HG03196 (cell line): ENCODE results near the gene SULT1E1.

Source experiments
- ATAC-seq: cut with Tn5 transposase; IDR thresholded peaks from one replicate; pipeline ENCODE4 v1.9.1; 2021; ENCODE audit not compliant: unreplicated experiment

Gene SULT1E1

DNA sequence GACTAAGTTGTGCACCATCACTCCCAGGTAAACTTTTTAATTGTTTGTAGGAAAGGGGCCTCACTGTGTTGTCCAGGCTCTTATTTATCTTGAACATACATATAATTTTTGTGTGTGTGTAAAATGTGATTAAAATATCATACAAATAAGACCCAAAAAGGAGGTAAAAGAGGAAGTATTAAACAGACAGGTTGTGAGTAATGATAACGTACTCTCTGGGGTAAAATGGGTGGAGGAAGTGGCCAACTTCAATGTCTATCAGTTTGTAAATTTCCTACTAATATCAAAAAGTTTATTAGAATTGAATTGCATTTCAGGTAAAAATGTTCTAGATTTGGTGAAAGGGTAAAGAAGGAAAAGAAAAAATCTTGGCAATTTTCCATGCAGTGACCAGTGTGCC, 48.8 kb downstream of the SULT1E1 start:
- ATAC-seq, result no peak

DNA sequence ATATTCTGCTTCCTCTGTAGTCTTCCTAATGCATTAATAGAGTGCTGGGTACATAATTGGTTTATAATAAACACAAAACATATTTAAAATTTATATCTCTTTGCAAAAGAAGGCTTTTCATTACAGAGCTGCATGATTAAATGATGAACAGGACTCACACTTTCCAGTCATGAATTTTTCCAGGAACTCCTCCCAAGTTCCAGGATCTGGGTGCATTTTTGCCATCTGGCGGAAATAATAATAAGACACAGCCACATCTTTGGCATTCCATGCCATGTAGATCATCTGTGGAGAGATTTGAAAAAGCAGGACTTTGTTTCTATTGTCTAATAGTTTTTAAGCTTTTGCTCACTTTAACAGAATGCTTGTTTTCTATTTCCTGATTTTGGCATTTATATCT, 59.3 kb downstream of the SULT1E1 start:
- no peak for ATAC-seq

DNA sequence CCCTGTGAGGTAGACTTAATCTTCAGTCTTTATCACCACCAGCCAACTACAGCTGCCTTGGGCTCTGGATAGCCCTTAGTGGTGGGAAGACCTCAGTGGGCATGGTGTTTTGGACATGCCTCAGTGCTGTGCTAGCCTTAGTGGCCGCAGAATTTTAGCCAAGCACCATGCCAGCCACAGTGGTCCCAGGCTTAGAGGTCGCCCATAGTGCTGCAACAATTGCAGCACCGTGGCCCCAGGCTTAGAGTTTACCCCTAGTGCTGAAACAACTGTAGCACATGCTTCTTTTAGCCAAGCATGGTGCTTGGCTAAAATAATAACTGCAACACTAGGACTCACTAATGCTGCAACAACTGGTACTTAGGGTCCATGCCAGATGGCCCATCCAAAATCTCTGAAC, 60.6 kb downstream of the SULT1E1 start:
- no peak for ATAC-seq

DNA sequence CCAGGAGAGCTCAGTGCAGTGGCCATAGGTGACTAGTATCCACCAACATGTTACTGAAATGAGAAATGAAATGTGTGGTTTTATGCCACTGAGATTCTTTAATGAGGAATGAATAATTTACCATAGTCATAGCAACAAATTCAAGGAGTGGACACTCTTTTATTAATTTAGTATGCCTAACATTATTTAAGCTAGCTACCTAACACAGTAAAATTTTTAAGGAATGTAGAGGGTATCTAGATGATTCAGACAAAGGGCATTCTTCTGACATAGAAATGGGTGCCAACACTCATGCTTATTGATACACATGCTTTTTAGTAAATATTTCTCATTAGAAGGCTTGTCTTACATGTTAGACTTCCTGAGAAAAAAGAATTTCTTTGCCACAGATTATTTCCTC, 66.2 kb downstream of the SULT1E1 start:
- ATAC-seq, result no peak
